ENCODE data around the gene RNF123.
A peak's percentile ranks its signal among the peaks of the same experiment; 100 is the strongest.

The RNF123 gene

DNA sequence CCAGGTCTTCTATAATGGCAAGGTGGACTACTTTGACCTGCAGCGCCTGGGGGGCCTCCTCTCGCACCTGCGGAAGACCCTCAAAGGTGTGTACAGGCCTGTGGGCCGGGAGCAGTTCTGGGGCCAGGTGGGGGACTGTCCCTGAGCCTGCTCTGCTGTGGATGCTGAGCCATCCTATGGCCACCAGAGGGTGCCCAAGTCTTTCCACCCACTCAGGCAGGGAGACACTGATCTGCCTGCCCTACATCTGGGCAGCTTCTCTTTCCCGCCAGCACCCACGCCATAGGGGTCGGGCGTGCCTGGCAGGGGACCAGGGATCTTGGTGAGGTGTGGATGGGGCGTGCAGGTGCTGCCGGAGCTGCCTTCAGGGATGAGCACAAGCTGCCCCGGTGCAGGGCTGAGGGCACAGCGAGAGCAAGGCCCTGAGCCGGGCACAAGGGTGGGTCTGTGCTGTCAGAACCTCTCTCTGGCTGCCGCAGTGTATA lies 14.1 kb downstream of the RNF123 start:
- DNase-seq (ENCODE audit: low read depth) = no peak

DNA sequence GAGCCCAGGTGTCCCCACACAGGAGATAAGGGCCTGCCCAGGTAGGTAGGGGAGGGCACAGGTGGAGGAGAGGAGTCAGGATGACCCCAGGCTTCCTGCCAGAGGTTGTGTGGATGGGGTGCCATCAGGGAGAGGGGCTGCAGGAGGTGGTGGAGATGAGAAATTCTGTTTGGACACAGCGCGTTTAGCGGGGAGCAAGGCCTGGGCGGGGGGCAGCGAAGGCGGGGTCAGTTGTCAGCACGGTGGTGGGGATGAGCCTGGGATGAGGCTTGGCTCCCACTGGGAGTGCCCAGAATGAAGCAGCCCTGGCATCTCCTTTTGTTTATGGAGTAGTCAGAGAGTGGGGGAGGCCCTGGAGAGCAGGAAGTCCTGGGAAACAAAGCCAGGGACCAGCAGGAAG lies 14.6 kb downstream of the RNF123 start:
- no peak for DNase-seq (ENCODE audit: low read depth)

DNA sequence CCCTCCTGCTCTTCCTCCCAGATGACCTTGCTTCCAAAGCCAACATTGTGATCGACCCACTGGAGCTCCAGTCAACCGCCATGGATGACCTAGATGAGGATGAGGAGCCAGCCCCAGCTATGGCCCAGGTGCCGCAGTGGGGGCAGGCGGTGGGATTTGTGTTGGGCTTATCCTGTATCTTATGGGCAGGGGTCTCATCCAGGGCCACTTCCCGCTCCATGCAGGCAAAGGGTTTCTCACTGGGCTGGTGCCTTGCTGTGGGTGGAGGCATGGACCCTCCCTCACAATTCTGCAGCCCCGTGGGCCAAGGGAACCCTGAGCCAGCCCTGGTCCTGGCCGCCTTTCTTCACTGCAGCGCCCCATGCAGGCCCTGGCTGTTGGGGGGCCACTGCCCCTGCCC lies 15.3 kb downstream of the RNF123 start:
- no peak for DNase-seq (ENCODE audit: low read depth)

DNA sequence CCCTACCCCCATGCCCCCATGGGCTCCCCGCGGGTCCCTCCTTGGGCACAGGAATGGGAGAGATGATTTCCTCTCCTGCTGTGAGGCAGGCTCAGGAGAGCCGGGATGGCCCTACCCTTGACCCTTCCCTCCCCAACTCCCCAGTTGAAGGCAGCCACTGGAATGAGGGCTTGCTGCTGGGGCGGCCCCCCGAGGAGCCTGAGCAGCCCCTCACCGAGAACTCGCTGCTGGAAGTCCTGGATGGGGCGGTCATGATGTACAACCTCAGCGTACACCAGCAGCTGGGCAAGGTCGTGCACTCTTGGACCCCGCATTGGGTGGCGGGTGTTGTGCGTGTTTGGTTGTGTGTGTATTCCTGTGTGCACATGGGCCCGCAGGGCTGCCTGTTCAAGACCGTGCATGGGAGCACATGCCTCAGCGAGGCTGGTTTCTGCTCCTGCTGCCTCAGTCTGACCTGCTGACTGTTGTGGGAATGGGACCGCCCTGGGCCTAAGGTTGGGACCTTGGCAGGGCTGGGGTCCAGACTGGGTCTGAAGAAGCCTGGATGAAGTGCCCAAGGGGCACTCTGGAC lies 16.1 kb downstream of the RNF123 start:
- DNase-seq (ENCODE audit: low read depth) = no peak

DNA sequence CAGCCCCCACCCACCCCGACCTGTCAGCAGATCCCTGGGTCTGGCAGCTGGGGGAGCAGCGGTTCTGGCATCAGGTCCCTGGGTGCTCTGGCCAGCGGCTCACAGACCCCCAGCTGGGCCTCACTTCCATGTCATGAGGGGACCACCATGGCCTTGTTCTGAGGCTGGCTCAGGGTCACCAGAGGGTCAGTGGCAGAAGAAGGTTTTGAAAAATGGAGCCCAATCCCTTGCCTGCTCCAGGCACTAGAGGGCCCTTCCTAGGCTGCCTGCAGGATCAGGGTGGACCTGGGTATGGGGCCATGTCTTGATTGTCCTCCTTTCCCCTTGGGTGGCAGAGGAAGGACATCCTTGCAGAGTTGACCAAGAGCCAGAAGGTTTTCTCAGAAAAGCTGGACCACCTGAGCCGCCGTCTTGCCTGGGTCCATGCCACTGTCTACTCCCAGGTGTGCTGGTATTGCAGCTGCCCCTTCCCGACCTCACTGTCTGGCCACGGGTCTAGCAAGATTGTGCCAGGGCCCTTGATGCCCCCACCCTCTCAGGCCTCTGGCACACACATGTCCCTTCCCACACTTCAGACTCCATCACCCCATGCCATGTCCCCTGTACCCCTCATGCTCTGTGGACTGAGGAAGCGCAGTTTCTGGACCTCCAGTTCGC lies 17.2 kb downstream of the RNF123 start:
- no peak for DNase-seq (ENCODE audit: low read depth)

DNA sequence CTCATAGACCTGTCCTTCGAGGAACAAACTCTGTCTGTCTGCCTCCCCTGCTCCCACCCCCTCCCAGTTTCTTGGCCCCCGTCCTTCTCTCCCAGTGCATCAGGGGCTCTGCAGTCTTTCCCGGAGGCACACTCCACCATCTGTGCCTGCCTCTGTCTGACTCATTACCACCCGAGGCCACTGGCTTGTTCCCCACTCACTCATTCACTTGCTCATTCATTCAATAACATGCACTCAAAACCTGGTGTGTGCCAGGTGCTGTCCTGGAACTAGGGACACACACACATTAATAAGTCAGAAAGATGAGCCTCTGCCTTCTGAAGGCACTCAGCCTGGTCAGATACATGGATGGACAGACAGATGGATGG lies 17.7 kb downstream of the RNF123 start:
- DNase-seq (ENCODE audit: low read depth) = no peak

DNA sequence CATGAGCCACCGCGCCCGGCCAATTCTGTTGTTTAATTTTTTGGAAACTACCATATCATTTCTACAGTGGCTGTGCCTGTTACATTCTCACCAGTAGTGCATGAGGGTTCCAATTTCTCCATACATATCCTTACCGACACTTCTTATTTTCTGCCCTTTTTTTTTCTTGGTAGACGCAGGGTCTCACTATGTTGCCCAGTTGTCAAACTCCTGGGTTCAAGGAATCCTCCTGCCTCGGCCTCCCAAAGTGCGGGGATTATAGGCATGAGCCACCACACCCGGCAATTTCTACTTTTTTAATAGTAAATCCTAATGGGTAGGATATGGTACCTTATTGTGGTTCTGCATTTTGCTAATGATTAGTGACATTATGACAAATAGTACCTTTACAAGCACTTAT lies 20.5 kb downstream of the RNF123 start:
- no peak for DNase-seq (ENCODE audit: low read depth)

DNA sequence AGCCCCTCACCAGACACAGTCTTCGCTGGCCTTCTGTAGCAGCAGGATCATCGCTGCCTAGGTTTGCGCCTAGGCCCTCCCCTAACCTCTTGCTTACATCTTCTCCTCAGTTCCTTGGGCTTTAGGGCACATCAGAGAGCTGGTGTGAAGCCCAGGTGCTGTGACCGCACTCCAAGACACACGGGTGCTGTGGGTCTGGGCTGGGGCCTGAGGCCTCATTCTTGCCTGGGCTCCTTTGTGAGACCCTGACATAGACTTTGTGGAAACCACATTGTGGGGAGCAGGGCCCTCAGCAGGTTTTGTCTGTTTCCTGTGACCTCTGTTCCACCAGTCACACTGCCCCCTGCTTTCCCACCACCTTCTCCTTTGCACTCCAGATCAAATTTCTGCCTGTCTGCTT lies 22.1 kb downstream of the RNF123 start:
- no peak for DNase-seq (ENCODE audit: low read depth)

DNA sequence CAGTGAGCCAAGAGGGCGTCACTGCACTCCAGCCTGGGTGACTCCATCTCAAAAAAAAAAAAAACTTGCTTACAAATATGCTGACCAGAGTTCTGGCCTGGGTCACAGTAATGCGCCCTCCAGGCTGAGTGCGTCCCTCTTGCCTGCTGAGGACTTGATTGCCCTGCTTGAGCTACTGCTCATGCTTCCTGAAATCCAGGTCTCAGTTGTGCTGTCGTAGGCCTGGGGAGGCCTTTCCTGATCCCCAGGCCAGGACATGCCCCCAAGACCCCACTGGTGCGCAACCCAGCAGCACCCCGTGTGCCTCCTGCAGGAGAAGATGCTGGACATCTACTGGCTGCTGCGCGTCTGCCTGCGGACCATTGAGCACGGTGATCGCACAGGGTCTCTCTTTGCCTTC lies 22.8 kb downstream of the RNF123 start:
- DNase-seq (ENCODE audit: low read depth) = no peak

DNA sequence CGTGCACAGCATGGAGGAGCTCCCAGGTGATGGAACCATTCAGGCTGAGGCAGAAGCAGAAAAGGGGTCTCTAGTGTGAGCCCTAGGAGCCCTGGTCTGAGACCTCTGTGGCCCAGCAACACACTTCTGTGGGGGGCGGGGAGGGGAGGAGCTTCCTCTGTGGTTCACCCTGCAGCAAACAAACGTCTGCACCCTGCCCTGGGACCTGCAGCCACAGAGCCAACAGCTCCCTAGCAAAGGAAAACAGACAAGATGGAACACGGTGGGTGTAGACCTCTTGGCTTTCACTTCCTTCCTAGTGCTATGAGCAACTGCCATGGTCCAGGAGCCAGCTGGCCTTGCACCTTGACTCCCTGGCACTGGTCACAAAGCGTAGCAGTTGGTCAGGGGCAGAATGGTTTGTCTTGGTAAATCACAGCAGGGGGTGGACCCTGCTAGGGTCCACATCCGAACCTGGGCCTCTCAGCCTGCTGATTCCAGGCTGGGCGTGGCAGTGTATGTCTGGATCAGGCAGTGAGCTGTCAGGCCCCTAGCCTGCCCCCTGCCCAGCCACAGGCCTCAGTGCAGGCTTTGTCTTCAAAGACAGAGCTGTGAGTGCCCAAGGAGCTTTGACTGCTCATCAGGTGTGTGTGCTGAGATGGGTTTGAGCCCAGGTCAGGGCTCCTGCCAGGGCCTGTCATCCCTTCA lies 23.4 kb downstream of the RNF123 start:
- no peak for DNase-seq (ENCODE audit: low read depth)

DNA sequence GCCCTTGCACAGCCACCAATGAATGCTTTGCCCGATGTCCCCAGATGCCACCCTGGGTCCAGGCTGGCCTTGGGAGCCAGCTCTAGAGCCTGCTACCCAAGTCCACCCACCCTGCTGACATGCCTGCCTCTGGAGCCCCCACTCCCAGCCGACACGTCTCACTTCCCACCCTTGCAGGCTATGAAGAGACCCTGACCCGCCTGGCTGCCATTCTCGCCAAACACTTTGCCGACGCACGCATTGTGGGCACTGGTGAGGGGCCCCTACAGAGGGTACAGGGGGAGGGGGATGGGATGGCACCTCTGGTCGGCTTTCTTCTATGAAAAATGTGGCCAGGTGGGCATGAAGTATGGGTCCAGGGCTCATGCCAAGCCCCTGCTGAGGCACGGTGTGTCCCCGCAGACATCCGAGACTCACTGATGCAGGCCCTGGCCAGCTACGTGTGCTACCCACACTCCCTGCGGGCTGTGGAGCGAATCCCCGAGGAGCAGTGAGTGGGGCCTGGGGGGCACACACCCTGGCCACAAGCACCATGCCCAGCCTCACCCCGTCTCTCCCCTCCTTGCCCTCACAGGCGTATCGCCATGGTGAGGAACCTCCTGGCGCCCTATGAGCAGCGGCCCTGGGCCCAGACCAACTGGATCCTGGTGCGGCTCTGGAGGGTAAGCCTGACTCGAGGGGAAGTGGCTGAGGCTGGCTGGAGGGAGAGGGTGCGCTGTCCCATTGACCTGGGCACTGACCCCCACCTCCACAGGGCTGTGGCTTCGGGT lies 24.2 kb downstream of the RNF123 start:
- no peak for DNase-seq (ENCODE audit: low read depth)

DNA sequence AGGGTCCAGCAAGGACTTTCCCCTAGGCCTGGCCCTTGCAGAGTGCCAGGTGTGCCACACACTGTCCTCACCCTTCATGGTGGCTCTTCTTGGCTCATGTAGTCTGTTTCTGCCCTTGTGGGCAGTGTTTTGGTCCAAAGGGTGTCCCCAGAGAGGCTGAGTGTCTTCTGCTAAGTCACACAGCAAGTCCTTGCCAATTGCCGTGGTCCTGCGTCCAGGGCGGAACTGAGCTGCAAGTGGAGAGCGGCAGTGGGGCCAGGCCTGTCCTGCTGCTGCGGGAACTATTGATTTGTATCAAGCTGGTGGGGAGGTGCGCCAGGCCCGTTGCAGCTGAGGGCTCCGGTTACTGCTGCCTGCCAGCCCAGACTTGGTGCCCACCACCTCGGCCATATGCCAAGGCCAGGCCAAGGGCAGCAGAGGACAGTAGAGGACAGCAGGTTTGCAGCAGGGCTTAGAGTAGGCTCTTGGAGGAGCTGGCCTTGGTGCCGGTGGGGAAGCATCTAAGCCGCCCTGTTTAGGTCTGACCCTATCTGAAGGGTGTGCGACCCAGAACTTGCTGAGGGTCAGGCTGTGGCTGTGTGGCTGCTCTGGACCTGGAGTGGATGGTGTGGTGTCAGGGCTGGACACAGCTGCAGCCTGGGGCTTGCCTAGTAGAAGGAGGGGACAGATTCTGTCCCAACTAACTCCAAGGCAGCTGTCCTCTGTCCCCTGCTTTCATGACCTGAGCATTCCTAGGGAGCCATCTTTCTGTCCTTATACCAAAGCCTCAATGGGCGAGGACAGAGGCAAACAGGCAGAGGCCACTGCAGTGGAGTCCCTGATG lies 25.6 kb downstream of the RNF123 start:
- DNase-seq (ENCODE audit: low read depth) = no peak

DNA sequence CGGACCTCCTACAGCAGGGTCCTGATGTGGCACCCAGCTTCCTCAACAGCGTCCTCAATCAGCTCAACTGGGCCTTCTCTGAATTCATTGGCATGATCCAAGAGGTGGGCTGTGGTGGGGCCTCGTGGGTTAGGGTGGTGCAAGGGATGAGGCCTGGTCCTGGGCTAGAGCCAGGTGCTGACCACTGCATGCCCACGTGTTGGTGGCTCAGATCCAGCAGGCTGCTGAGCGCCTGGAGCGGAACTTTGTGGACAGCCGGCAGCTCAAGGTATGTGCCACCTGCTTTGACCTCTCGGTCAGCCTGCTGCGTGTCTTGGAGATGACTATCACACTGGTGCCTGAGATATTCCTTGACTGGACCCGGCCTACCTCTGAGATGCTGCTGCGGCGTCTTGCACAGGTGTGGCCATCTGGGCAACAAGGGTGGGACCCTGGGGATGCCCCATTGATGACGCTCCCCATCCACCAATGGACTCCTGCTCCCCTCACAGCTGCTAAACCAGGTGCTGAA lies 26.3 kb downstream of the RNF123 start:
- DNase-seq (ENCODE audit: low read depth) = no peak

DNA sequence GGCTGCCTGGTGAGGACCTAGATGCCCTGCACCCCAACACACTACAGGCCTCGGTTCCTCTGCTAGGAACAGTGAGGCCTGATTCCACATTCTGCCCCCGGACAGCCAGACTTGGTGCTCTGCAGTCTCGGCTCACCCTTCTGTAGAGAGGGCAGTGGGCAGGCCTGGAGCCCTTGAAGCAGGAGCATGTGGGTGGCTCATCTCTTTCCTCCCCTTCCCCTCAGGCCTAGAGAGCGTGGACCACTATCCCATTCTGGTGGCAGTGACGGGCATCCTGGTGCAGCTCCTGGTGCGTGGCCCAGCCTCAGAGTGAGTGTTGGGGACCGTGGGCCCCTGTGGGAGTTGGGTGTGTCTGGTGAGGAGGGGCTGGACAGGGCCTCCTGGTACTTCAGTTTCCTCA lies 26.8 kb downstream of the RNF123 start:
- DNase-seq (ENCODE audit: low read depth) = no peak

DNA sequence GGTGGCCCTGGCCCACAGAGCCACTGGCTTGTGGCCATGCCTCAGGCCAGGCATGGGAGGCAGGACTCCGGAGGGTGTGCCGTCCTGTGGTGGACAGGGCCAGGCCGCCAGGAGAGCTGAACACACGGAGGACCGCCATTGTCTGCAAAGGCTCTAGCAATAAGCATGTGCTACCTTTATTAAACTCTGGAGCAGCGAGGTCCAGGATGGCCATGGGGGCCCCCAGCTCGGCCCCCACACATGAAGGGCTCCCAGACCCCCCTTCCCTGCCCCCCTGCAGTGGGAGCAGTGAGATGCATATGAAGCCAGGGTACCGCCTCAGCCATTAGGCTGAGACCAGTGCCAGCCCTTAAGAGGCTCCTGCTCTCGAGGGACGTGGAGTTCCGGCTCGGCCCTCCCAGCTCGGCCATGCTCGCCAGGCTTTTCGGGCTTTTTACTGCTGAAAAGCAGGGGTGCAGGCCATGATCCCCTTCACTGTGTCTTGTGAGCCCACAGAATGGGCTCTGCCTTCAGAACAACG lies 27.4 kb downstream of the RNF123 start:
- DNase-seq (ENCODE audit: low read depth) = no peak

DNA sequence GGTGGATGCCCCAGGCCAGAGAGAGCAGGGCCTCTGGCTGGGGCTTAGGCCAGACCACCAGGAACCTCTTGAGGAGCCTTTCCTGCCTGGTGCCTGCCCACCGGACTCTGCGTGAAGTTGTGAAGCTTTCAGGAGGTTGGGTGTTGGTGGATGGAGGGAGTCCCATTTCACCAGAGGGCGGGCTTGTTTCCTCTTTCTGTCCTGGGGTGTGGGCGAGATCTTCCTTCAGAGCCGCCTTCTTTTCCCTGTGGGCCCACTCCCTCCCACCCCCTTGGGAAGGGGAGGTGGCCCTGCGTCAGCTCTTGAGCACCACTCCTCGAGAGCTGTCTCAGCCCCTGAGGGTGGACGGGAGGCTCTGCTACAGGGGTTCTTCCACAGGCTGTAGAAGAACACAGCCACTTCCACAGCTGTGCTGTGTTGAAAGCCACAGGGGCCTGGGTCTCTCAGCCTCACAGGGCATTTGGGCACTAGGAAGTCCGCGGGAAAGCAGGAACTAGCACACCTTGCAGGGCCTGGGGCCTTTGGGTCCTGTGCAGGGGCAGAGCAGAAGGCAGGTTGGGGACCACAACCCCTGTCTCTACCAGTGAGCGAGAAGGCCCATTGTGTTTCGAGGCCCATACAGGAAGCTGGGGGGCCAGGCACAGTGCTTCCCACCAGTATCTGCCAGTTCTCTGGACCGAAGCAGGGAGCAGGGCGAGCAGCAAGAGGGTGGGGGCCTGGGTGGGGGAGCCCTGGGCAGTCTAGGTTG lies 28.0 kb downstream of the RNF123 start:
- DNase-seq (ENCODE audit: low read depth) = no peak

DNA sequence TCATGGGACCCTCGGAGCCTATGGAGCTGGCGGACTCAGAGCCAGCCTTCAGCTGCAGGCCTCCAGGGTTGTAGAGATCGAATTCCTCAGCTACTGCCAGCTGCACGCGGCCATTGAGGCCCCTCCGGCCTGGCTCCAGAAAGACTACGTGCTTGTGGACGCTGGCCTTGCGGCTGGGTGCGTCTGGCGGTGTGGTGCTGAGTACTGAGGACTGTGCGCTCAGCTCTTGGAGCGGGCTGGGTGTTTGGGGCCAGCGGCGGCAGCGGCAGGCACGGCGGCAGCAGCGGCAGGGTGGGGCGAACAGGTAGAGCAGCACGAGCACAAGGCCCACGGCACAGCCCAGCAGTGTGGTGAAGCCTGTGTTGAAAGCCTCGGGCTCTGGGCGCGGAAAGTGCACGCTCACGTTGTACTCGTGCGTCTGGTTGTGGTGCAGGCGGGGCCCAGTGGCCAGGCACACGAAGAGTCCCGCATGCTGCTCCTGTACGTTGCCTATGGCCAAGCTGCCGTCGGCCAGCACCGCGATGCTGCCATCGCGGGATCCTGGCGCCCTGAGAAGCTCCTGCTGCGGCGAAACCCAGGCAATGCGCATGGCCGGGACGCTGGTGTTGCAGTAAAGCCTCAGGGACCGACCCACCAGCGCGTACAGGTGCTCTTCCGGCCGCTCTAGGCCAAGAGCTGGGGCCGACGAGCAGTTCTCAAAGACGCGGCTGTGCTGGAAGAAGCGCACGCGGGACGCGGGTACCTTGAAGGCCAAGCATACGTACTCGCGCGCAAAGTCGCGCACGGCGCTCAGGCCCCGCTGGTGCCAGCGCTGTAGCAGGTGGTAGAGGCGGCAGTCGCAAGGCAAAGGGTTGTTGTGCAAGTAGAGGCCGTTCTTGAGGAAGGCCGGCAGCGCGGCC lies 28.9 kb downstream of the RNF123 start:
- no peak for DNase-seq (ENCODE audit: low read depth)

DNA sequence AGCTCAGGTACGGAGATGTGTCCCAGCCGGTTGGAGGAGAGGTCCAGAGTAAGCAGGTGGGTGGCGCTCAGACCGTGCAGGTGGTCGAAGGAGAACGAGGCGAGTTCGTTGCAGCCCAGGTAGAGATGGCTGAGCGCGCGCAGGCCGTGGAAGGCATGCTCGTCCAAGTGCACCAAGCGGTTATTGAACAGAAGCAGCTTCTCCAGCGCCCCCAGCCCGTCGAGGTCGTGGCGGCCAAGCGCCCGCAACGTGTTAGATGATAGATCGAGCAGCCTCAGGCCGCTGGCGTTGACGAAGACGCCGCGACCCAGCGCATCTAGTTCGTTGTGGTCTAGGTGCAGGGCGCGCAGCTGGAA lies 29.5 kb downstream of the RNF123 start:
- no peak for DNase-seq (ENCODE audit: low read depth)

DNA sequence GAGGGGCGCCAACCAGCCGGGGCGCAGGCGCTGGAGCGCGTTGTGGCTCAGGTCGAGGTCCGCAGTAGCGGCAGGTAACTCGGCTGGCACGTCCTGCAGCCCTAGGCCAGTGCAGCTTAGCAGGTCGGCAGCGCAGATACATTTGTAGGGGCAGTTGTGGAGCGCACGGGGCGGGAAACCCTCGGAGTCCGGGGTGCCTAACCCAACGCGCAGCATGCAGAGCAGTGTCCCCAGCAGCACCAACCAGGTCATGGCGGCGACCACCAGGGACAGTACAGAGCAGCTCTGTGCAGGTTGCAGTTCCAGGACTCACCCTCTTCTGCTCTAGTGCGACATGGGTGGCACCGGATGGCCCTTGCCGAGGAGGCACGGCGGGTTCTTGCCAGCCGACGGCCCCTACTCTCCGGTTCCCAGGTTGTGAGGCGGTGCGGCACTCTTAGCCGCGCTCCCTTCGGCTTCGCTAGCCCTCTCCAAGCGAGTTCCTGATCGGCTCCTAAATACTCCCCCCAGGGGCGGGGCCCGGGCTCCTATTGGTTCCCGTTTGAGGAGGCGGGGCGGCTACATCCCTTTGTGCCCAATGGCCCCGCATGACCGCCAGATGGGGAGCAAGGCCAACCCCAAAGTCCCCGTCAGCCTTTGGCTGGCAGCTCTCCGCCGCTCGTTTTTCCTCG lies 30.0 kb downstream of the RNF123 start, which contains the start of gene AMIGO3:
AMIGO3 (minus strand) TSS at position 471 of the 671 bp plus-strand sequence; CDS start at position 252, 219 bp downstream.
- peak; percentile 54 for DNase-seq (ENCODE audit: low read depth)

Measured in non-pigmented ciliary epithelial cell (primary cell).